ENCODE results near the gene CADPS2. TPM values are rescaled to one million over a fixed set of nuclear protein-coding genes. Genes with fewer than 3 reads are reported as not detected.

CADPS2 gene
- total RNA-seq, result 14.4 and 25.9 TPM in 2 replicates

DNA sequence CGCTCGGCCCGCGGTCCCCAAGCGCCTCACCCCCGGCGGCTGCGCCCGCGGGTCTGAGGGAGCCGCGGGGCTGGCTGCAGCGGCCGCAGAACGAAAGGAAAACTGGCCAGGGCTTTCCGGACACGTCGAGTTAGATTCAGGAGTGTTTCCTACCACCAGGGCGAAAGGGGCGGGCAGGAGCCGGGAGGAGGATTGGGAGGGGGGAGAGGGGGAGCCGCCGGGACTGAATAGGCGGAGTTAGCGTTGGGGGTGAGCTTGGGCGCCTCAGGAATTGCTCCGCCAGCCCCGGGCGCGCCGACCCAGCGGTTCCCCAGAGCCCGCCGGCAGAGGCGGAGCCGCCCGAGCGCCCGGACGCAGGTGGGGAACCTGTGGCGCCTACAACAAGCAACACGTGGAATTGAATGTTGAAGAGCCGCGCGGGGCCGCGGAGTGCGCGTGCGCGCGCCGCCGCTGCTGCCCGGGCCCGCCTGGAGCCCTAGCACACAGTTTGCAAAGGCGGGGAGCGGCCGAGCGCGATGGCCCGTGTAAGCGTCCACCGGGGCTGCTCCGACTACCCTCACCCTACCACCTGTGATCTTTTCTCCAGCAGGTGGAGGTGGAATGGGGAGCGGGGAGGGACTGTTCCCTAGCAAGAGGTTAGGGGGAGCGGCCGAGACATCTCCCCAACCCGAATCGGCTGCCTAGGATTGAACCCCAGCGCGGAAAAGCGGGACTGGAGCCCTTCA is at the start of gene CADPS2:
Gene CADPS2, minus strand, starts transcription at position 104 of the 725 bp plus-strand sequence. CDS start 123 bp downstream, outside the sequence.

DNA sequence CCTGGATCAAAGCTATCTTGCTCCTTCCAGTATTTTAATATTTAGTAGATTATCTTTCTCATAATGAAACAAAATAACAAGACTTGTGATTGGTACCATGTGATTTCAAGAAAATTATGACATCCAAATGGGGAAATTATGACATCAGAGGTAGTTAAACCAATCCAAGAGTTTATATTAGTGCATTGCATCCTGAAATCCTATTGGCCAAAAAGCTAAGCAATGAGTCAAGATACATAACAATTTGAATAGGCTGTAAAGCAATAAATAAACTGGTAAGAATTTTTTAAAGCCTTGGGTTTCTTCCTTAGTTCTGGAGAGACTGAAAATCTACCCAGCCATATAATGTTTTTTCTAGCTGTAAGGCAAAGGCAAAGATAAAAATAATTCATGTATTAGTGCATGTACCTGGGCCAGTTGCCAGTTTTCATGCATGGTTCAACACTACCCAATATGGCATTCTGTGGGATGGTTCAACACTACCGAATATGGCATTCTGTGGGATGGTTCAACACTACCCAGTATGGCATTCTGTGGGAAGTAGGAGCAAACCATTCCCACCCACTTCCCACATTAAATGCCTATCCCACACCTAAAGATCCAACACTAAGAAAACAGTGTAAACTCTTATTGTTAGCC is 183.3 kb downstream of the CADPS2 start, which contains the start of gene RNF148:
Gene RNF148, minus strand, starts transcription at position 51 of the 639 bp plus-strand sequence. CDS start 172 bp downstream, outside the sequence.

DNA sequence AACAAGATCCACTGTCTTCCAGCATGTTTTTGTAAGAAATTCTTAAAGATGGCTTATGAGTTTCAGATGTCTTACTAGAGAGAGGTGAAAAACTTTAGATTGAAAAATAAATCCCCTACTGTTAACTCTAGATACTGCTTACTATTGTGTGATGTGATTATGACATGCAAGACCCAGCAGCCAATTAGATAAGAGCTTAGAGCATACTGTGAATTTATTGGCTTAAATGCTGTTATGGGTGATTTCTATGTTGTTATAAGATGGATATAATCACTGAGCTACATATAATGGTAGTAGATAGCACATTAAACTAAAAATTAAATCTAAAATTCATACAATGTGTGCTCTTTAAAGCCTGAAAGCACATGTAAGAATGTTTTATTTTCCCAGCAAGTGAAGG is 187.2 kb downstream of the CADPS2 start, which contains the start of gene RNF133:
Gene RNF133, minus strand, starts transcription at position 101 of the 400 bp plus-strand sequence. CDS start 199 bp downstream, outside the sequence.

DNA sequence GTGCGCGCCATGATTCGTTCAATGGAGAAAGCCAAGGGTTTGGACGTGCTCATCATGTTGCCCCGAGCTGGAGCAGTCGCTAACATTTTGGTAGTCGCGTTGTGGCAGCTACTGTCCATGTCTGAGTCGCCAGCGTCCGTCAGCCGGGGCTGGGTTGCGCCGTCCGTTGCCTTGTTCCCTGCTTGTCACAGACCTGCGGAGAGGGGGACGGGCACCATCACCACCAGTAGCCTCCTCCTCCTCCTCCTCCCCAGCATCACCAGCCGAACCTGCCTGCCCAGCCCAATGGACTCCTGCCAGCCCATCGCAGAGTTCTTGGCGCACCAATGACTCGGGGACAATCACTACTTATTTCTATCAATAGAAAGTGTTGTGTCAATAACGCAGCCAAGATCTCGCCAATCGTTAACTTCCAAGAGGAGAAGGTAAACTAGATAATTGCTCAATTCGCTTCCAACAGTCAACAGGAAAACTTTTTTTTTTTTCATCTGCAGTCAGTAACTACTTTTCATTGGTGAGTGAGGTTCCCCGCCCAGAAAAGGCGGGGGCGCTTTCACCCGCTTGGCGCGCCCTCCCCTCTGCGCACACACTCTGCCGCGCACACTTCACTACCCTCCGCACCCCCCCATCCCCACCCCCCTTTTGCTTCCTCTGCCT is 581.8 kb downstream of the CADPS2 start, which contains the start of gene FEZF1:
Gene FEZF1, minus strand, starts transcription at position 432 of the 657 bp plus-strand sequence. Its CDS starts 313 bp downstream, at position 119.

Other genes starting within 250 kb of the CADPS2 start
- 0.19 and 0.28 TPM in 2 replicates for gene RNF133, start 187.3 kb downstream of the CADPS2 start, total RNA-seq
- 0.28 and 0.38 TPM in 2 replicates for gene RNF148, start 183.5 kb downstream of the CADPS2 start, total RNA-seq
- not detected in 2 replicates for gene TAS2R16, start 109.2 kb upstream of the CADPS2 start, total RNA-seq

Data from regular cardiac myocyte (primary cell).